ENCODE measurements around the gene CACNA1D. TPM values are rescaled to one million over a fixed set of nuclear protein-coding genes. Genes with fewer than 3 reads are reported as not detected.
A peak's percentile ranks its signal among the peaks of the same experiment; 100 is the strongest.
"Not testable (repeated sequence)": the region's sequence is repeated elsewhere in the genome, so short reads cannot be mapped to it uniquely, and the experiment has no call there.

CACNA1D gene
- total RNA-seq, result 0.52 and 1.5 TPM in 2 replicates

GRCh38 chr3:53493963-53494791, at the start of gene CACNA1D:
Gene CACNA1D, plus strand, starts transcription at chr3:53494611. Its CDS starts 556 bp downstream, at chr3:53495167.
- no peak for DNase-seq (ENCODE audit: low read depth)

GRCh38 chr3:53457068-53457467, 37.3 kb upstream of the CACNA1D start:
- DNase-seq (ENCODE audit: low read depth), result no peak

GRCh38 chr3:53460326-53460725, 34.1 kb upstream of the CACNA1D start:
- no peak for DNase-seq (ENCODE audit: low read depth)

DNA sequence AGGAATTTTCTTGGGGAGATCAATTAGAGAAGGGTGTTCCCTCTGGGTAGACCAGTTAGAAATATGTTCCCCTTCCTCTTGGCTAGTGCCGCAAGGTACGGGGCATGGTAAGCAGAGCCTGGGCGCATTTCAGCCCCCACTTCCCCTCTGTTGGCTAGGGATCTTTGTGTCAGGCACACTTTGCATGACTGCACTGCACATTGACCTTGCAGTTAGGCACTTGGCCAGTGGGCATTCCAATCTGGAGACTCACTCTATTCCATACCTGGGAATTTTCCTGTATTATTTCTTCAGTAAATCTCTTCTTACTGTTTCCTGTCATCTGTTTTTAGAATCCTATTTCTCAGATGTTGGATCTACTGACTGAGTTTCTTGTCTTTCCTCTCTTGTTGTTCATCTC, 30.0 kb upstream of the CACNA1D start:
- peak; percentile 93 for DNase-seq (ENCODE audit: low read depth)

- DNase-seq (ENCODE audit: low read depth), result not testable (repeated sequence)
These were observed 24.7 kb upstream of the CACNA1D start for GRCh38 chr3:53469758-53470157.

- no peak for DNase-seq (ENCODE audit: low read depth)
These were observed 21.0 kb upstream of the CACNA1D start for GRCh38 chr3:53473422-53473821.

- not testable (repeated sequence) for DNase-seq (ENCODE audit: low read depth)
These were observed 18.0 kb upstream of the CACNA1D start for GRCh38 chr3:53476372-53476771.

DNA sequence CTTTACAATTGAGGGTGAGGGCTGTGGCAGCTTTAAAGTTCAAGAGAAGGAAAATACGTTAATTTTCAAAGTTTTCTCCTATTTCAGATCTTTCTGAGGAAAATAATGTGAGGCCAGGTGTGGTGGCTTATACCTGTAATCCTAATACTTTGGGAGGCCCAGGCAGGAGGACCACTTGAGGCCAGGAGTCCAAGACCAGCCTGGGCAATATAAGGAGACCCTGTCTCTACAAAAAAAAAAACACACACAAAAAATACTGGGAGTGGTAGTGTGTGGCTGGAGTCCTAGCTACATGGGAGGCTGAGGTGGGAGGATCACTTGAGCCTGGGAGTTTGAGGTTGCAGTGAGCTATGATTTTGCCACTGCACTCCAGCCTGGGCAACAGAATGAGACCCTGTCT, 16.7 kb upstream of the CACNA1D start:
- DNase-seq (ENCODE audit: low read depth), result not testable (repeated sequence)

DNA sequence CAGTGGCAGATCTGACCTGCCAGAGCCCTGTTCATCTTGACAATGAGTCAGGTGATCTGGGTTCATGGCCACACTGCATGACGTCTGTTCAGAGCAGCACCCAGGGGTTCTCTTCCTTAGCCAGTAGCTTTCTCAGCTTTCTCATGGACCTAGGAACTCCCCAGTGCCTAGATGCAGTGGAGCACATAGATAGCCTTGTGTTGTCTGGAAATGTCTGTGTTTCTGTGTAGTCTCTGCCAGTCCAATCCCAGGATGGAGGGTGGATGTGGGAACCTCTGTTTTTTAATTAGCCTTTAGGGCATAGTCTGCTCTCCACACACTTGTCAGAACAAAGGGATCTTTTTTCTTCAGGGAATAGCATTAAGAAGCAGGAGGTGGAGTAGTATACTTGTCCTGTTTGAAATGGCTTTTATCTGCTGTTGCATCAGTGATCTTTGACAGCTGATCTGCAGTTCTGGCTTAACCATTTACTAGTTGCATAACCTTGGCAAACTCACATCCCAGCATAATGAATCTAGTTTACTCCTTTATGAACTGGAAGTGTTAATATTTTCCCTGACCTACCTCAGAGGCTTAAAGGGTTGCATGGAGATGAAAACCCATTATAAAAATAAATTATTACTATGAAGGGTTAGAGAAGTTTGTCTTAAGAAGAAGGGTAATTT, 16.1 kb upstream of the CACNA1D start:
- peak; percentile 98 for DNase-seq (ENCODE audit: low read depth)

DNA sequence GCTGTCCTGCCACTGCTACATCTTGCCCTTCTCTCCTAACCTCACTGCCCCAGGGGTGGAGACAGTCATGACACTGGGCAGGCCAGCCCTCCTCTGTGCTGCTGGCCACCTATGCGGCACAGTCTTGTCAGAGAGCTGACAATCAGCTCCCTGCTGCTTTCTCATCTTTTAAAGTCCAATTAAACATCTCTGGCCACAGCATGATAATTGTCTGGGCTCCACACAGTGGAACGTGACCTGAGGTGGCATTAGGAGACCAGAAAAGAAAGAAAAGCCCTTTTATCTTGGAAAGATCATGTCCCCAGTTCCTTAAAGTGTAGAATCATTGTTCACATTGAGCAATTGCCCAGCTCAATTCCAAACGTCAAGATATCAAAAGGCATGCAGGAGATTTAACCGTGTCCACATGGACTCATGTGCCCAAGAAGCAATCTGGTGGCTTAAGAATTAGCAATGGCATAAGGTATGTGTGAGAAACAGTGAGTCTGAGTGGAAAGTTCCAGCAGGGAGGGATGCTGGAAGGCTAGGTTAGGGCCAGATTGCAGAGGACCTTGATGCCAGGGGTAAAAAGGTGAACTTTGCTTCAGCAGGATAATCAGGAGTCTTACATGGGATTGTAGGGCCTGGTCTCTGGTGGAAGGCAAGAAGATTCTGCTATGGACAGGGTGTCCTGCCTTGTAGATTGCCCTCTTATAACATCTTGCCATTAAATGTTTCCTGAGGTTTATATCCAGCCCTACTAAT, 15.3 kb upstream of the CACNA1D start:
- peak; percentile 57 for DNase-seq (ENCODE audit: low read depth)

DNA sequence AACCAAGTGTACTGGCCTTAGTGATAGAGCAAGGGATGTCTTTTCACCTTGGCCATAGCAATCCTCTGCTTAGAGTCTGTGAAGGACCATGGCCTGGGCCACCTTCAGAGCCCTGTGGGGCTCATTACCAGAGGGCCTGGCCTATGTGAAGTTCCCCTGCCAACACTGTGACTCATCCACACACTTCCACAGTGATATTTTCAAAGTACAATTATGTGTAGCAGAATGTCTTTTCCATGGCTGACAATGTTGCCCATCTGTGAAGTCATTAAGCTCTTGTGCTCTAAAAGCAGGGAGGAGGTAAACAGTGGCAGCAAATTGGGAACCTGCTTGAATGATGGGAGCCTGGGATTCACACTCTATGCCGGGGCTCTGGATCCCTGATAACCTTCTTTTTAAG, 12.2 kb upstream of the CACNA1D start:
- DNase-seq (ENCODE audit: low read depth), result peak; percentile 66

DNA sequence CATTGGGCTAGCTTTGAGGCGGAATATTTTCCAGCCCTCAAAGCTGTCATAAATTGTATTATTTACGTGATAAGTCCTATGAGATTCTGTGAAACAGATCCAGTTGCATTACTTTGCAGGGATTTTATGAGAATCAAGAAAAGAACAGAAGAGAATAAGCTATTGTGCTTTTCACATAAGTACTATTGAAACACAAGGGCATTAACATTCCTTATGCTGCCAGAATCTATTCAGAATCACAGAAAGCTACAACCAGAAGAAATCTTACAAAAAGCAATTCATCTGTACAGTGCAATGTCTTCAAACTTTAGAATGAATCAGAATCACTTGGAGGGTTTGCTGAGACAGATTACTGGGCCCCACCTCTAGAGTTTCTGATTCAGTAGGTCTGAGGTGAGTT, 10.6 kb upstream of the CACNA1D start:
- DNase-seq (ENCODE audit: low read depth), result no peak

DNA sequence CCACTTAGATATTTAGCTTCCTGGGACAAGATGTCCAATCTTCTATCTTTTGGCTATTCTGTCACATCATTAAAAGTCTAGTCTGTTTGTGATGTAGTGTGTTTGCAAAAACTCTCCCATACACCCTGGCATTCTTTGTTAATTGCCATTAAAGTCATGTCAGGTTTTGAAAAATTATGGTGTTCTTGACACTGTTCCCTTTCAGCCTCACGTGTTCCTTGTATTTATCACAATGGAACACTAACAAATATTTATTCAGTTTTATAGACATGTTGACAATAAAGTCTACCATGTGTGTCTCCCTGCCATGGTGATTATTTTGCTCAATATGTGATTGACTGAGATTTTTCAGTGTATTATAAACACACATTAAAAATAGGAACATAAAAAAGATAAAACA, 9.4 kb upstream of the CACNA1D start:
- no peak for DNase-seq (ENCODE audit: low read depth)

DNA sequence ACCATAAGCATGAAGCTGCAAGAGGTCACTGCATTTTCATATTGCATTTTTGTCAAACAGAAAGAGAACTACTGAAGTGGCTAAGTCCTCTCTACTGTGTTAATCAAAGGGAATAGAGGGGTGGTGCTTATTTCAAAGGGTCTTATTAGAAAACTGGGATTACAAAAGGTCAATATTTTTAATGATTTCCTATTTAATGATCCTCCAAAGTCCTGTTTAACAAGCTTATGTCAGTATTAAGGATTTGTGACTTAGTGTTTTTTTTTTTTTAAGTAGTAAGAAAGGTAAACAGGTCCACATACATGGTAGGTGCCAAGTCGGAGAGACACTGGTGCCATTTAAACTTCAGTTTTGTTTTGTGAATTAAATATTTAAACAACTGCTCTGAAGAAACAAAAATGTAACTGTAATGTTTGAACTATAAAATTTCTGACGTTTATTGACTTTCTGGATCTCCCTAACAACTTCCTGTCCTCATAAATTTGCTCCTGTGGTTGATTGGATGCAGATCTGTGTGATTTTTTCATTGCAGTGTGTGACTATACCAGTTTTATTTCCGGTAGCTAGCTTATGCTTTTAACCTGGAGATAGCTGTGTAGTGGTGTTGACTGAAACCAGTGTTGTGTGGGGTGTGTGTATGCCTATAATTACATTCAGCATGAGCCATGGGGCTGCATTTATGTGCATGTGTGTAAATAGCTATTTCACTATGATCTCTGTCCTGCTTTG, 8.6 kb upstream of the CACNA1D start:
- no peak for DNase-seq (ENCODE audit: low read depth)

DNA sequence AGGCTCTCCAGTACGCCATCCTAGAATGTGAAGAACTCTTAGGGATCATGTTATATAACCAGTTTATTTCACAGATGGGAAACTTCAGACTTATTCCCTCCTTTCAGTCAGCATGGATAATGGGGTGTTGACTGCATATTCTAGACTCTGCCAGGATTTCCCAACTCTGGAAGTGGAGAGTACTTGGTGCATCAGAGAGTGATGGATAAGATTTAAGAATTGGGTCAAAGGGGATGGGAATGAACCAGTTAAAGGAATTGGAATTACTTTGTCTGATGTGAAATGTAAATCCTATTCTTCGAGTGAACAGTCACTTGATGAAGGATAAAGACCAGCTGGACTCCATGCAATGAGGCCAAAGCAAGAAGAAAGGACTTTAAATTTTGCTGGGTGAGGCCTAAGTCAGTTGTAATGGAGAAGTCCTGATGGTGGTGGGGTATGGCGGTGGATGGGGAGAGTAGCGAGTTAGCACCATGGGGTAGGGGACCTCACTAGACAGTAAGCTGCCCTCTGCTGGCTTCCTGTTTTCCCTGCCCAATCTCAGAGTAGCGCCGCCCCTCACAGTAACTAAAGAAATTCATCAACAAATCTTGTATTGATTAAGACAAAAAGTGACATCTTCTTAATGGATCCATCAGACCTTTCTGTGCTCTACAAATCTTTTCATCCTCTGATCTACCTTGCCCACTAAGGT, 7.3 kb upstream of the CACNA1D start:
- DNase-seq (ENCODE audit: low read depth), result no peak

DNA sequence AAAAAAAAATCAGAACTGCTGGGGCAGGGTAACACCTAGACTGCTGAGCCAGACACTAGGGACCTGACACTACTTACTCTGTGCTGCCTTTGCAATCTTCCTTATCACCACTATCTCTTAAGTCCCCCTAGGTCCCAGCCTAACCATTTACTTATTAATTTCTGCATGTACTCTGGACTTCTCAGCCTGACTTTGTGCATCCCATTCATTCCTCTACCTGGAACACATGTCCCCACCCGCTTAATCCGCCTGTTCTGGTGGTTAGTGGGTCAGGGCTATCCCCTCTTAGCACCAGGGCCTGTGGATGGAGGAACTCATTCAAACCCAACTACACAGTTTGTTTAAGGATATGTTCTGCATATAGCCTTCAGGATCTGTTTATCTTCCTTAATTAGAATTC, 5.0 kb upstream of the CACNA1D start:
- no peak for DNase-seq (ENCODE audit: low read depth)

- peak; percentile 26 for DNase-seq (ENCODE audit: low read depth)
These were observed 4.5 kb upstream of the CACNA1D start for GRCh38 chr3:53489787-53490458.

DNA sequence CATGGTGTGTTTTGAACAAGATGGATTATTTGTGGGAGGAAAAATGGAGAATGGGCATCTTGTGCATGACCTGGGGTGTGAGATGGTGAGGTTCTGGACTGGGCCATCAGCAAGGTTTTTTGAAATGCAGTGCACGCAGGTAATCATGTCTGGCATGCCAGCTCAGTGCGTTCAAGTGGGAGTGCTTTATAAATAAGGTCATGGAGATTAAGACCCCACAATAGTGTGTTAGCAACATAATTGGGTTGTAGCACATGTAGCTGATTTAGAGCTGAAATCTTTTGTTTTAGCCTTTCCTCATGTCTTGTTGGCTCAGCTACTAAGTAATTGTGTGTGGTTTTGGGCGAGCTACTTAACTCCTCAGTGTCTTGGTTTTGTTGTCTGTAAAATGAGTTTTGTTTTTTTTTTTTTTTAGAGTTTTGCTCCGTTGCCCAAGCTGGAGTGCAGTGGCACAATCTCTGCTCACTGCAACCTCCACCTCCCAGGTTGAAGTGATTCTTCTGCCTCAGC, 3.9 kb upstream of the CACNA1D start:
- DNase-seq (ENCODE audit: low read depth), result no peak

- DNase-seq (ENCODE audit: low read depth), result no peak
These were observed 3.1 kb upstream of the CACNA1D start for GRCh38 chr3:53491276-53491675.

GRCh38 chr3:53493595-53493962, 832 bp upstream of the CACNA1D start:
- DNase-seq (ENCODE audit: low read depth), result no peak

GRCh38 chr3:53495146-53495519, 722 bp downstream of the CACNA1D start:
- no peak for DNase-seq (ENCODE audit: low read depth)

Measured in renal cortical epithelial cell (primary cell).